Measurements from ENCODE around the gene NRXN2. TPM values are rescaled to one million over a fixed set of nuclear protein-coding genes. Genes with fewer than 3 reads are reported as not detected.

The NRXN2 gene
- total RNA-seq, 1 donor, result 0.73 TPM

DNA sequence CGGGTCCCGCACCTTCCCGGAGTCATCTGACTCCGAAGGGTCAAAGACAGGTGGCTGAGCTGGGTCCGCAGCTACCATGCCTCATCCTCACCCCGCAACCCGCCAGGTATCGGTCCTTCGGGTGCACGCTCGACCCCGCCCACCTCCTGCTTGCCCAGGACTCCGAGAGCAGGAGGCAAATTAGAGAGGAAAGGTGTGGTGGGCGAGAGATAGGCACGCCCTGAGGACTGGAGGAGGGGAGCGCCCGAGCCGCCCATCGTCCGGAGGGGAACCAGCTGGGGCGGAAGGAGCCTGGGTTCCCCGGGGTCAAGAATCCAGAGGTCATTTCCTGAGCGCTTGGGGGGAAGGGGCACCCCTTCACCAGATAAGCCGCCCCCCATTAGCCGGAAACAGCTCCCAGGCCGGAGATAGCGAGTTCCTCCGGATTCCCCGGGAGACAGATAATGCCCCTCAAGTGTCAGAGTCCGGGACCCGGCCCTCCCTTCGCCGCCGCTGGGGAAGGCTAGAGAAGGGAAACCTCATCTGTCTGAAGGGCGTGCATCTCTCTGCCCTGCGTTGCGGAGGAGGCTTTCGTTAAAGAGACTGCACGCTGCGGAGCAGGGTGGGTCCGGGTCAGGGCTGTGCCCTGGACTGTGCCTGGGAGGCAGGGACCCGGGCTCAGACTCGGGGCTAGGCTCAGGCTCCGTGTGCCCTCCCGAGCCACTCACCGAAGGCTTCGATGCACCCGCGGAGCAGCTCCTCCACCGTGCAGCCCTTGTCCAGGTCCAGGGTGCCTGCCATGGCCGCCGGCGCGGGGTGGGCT lies 19.3 kb upstream of the NRXN2 start:
- H3K4me1 ChIP-seq (ENCODE audit: insufficient read depth, low read length), result peaks cover 40% of the 10 kb centered on the region
- H3K4me3 ChIP-seq (ENCODE audit: low read length), result peak overlapping the region; percentile 91
- H3K27me3 ChIP-seq (ENCODE audit: insufficient read depth, low read length), result no peaks in the 10 kb centered on the region
- H3K9me3 ChIP-seq (ENCODE audit: low read depth, low read length), result no peaks in the 10 kb centered on the region

DNA sequence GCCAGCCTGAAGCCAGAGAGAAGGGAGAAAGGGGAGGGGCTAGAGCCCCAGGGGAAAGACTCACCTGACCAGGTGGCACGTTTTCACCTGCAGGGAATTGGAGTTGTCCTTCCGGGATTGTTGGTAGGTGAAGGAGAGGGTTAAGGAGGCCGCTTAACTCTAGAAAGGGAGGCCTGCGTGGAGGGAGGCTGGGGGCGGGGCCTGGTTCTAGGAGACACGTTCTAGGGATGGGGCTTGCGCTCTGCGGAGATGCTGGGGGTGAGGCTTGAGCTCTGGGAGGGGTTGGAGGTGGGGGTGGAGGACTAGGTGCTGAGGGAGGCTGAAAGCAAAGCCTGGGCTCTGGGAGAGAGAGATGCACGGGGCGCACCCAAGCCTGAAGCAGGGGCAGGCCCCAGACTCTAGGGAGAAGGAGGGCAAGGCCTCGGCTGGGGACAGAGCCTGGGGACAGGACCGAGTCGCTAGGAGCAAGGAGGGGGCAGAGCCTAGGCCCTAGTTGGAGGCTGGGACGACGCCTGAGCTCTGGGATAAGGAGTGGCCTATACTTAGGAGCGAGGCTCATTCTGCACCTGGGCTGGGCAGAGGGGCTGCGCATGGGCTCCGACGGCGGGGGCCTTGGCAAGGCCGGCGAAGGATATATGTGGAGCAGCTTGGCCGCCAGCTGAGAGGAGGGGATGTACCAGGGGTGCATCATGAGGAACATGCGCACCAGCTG lies 18.5 kb upstream of the NRXN2 start:
- Histone ChIP-seq H3K9me3 (ENCODE audit: low read depth, low read length) (no peaks in the 10 kb centered on the region), H3K4me1 (ENCODE audit: insufficient read depth, low read length) (peaks cover 41% of the 10 kb centered on the region), H3K4me3 (ENCODE audit: low read length) (peak overlapping the region; percentile 91), H3K27me3 (ENCODE audit: insufficient read depth, low read length) (no peaks in the 10 kb centered on the region)

DNA sequence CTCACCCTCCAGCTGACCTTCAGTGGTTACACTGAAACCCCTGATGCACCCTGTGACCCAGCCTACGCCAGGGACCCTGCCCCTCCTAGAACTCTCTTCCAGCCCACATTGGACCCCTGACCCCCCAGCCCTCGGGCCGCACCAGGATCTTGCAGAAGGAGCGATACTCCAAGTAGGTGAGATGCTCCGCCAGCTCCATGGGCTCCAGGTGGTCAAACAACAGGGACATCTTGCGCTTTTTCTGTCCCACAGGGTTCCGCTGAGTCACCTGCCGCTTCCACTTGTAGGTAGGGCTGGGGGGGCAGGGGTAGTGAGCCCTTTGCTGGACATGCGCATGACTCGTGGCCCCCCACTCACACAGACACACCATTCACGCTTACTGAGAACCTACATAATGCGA lies 16.9 kb upstream of the NRXN2 start:
- Histone ChIP-seq H3K27me3 (ENCODE audit: insufficient read depth, low read length) (no peaks in the 10 kb centered on the region), H3K4me3 (ENCODE audit: low read length) (no peak overlapping the region), H3K9me3 (ENCODE audit: low read depth, low read length) (no peaks in the 10 kb centered on the region), H3K4me1 (ENCODE audit: insufficient read depth, low read length) (peaks cover 30% of the 10 kb centered on the region)

DNA sequence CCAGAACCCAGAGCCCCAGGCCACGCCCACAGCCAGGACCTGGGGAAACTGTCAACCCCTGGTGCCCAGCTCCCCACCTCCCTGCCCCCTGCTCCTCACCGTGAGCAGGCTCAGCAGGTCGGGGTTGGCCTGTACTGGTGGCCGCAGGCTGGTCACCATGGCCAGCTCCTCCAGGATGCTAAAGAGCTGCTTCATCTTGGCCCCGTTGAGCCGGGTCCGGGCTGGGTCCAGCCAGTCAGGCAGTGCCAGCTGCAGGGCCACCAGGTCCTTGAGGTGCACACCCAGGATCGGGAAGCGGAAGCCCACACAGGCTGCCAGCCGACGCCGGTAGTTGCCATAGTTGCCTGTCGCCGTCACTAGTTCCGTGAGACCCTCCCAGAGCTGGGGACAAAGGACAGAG lies 13.7 kb upstream of the NRXN2 start:
- peaks cover 13% of the 10 kb centered on the region for H3K4me1 ChIP-seq (ENCODE audit: insufficient read depth, low read length)
- H3K9me3 ChIP-seq (ENCODE audit: low read depth, low read length), result no peaks in the 10 kb centered on the region
- no peaks in the 10 kb centered on the region for H3K27me3 ChIP-seq (ENCODE audit: insufficient read depth, low read length)
- no peak overlapping the region for H3K4me3 ChIP-seq (ENCODE audit: low read length)

DNA sequence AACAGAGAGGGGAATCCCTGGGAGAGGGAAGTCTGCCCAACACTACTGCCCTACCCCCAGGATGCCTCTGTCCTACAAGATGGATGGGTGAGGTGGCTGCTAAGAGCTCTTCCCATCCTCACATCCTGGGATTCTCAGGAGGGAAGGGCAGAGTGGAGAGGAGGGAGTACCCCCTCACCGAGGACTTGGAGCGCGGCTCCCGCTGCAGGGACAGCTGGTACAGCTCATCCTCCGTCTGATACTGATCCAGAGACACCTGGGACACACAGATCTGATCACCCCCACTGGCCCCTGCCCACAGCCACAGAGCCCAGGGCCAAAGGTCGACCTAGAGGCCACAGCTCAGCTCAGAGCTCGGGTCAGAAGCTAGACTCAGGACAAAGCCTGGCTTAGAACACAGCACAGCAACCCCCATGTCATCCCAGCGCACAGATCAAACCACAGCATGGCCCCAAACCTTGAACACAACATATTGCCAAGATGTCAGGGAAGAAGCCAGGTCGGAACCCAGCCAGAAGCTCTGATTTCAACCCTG lies 12.8 kb upstream of the NRXN2 start:
- H3K9me3 ChIP-seq (ENCODE audit: low read depth, low read length), result no peaks in the 10 kb centered on the region
- peaks cover 4% of the 10 kb centered on the region for H3K4me1 ChIP-seq (ENCODE audit: insufficient read depth, low read length)
- H3K4me3 ChIP-seq (ENCODE audit: low read length), result no peak overlapping the region
- no peaks in the 10 kb centered on the region for H3K27me3 ChIP-seq (ENCODE audit: insufficient read depth, low read length)

DNA sequence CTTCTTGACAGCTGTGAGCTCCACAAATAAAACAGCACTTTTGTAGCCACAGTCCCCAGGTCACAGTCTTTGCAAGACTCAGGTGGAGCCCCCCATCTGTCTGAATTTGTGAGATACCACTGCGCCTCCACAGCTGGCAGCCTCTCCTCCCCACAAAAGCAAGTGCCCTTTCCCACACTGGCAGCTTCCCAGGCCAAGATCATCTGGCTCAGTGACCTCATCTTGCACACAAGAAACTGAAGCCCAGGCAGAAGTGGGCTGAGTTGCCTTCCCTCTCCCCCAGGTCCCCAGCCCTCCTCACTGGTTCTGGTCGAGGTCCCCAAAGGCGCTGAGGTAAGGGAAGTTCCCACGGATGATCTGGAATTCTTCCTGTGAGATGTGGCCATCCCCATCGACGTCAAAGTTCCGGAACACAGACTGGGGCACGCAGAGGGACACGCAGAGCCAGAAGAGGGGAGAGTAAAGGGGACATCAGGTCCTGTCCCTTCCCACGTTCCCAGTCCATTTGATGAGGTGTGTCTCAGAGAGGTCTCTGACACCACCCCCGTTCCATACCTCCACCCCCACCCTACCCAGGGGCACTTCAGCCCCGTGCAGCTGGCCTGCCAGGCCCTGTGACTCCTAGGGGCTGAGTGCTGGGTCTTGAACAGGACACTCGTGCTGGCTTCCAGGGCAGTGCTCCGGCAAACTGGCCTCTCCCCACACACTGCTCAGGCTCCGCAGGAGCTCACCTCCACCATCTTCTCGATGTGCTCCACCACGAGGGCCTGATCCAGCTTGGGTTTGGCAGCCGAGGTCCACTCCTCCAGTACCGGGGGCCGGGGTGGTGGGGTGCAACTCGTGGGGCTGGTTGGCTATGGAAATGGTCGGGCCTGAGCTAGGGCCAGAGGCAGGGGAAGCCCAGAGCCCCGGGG lies 12.1 kb upstream of the NRXN2 start:
- Histone ChIP-seq H3K4me1 (ENCODE audit: insufficient read depth, low read length) (peaks cover 4% of the 10 kb centered on the region), H3K9me3 (ENCODE audit: low read depth, low read length) (no peaks in the 10 kb centered on the region), H3K27me3 (ENCODE audit: insufficient read depth, low read length) (no peaks in the 10 kb centered on the region), H3K4me3 (ENCODE audit: low read length) (no peak overlapping the region)

DNA sequence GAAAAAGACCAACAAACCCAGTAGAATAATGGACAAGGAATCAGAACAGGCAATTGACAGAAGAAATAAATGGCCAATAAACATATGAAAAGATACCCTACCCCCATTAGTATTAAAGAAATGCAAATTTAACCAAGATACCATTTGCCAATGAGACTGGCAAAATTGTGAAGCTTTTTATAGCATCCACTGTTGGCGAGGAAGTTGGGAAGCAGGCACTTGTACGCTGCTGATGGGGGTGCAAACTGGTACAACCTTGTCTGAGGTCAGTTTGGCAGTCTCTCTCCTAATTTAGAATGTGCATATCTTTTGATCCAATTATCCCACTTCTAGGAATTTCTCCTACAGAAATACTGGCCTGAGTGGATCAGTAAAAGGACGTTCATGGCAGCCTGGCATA lies 8.6 kb upstream of the NRXN2 start:
- Histone ChIP-seq H3K9me3 (ENCODE audit: low read depth, low read length) (no peaks in the 10 kb centered on the region), H3K4me3 (ENCODE audit: low read length) (no peak overlapping the region)

DNA sequence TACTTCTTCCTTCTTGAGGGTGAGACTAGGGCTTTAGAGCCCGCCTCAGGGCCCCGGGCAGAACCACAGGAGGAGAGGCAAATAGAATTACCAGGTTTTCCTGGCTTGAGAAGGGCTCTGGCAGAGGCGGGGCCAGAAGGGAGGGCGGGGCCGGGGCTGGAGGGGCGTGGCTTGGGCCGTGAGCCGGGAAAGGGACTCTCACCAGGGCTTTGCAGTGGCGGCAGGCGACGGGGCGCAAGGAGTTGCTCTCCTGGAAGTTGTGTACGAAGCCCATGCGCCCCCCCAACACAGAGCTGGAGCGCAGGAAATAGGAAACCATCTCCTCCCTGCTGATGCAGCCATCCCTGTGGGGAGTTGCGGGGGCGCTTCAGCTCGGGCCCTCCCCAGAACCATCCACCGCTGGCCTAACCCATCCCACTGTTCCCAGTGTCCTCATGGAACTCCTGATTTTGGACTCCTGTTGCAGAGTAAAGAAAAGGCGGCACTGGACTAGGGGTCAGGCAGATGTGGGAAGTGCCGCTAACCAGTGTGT lies 6.9 kb upstream of the NRXN2 start:
- Histone ChIP-seq H3K9me3 (ENCODE audit: low read depth, low read length) (no peaks in the 10 kb centered on the region), H3K4me1 (ENCODE audit: insufficient read depth, low read length) (no peaks in the 10 kb centered on the region), H3K27me3 (ENCODE audit: insufficient read depth, low read length) (no peaks in the 10 kb centered on the region), H3K4me3 (ENCODE audit: low read length) (no peak overlapping the region)

More for the DNA sequence above, 8.6 kb upstream of the NRXN2 start:
- H3K4me1 ChIP-seq (ENCODE audit: insufficient read depth, low read length), result no peaks in the 10 kb centered on the region
- H3K27me3 ChIP-seq (ENCODE audit: insufficient read depth, low read length), result no peaks in the 10 kb centered on the region

DNA sequence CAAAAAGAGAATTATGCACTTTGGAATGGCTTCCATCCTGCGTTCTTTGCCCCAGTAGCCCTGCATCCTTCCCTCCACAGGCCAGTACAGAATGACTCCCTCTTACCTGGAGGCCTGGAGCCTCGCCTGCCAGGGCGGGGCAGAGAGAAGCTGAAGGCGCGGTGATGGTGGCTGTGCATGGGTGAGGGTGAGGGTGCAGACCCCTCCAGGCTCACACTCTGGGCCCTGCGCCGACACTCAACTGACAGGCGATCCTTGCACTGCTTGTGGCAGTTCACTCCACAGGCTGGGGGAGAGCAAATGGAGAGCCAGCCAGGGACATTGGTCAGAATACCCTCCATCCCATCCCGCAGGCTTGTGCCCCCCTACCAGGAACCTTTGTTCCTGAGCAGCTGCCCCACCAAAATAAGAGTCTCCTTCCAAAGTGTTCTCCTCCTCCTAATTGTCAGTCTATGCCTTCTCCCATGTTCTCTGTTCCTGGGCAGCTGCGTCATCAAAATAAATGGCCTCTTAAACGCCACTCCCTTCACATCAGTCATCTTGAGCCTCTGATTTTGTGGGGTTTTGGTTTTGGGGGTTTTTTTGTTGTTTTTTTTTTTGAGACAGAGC lies 5.9 kb upstream of the NRXN2 start:
- H3K9me3 ChIP-seq (ENCODE audit: low read depth, low read length), result no peaks in the 10 kb centered on the region
- no peak overlapping the region for H3K4me3 ChIP-seq (ENCODE audit: low read length)
- H3K27me3 ChIP-seq (ENCODE audit: insufficient read depth, low read length), result no peaks in the 10 kb centered on the region
- H3K4me1 ChIP-seq (ENCODE audit: insufficient read depth, low read length), result peaks cover 6% of the 10 kb centered on the region

DNA sequence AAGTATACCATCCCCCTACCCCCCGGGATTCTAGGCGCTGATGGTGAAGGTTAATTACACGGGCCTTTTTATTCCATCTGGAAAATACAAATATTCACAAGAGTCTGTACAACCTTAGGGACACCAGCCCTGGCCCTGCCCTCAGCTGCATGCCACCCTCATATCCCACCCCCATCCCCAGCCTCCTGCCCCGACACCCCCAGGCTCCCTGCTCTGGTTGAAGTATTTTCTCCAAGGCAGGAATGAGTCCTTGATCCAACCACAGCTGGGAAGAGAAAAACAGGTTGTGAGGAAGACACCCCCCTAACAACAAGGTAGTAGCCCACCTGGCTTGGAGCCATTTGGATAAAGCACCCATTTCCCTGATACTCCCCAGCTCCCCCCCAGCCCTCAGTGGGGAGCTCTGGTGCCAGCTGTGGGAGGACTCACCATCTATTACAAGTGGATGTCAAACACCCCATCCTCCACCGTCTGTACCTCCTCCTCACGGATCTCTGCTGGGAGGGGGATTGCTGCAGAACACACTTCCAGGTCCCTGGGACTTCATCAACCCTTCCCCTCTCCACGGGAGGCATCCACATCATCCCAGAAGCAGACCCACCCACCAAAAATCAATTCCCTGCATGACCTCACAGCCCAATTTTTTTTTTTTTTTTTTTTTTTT lies 4.0 kb upstream of the NRXN2 start:
- Histone ChIP-seq H3K9me3 (ENCODE audit: low read depth, low read length) (no peaks in the 10 kb centered on the region), H3K4me3 (ENCODE audit: low read length) (no peak overlapping the region), H3K27me3 (ENCODE audit: insufficient read depth, low read length) (peaks cover 4% of the 10 kb centered on the region), H3K4me1 (ENCODE audit: insufficient read depth, low read length) (peaks cover 11% of the 10 kb centered on the region)

DNA sequence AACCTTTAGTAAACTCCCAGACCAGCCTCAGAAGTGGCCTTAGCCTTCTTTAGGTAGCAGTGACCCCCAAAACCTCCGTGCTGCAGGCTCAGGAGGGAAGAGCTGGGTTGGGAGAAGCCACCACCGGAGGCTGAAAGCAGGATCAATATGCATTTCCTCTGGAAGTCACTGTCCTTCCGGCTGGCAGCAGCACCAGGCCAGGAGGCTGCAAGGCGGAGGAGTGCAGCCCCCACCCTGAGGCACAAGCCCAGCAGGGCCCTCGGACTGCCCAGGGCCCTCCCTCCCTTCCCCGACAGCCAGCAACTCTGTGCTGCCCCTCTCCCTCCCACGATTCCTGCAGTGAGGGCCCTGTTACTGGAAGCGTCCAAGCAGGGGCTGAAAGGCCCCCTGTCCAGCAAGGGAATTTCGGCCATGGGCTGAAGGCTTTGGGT lies 3.2 kb upstream of the NRXN2 start:
- Histone ChIP-seq H3K27me3 (ENCODE audit: insufficient read depth, low read length) (peaks cover 7% of the 10 kb centered on the region), H3K4me3 (ENCODE audit: low read length) (no peak overlapping the region), H3K9me3 (ENCODE audit: low read depth, low read length) (no peaks in the 10 kb centered on the region), H3K4me1 (ENCODE audit: insufficient read depth, low read length) (peaks cover 11% of the 10 kb centered on the region)

DNA sequence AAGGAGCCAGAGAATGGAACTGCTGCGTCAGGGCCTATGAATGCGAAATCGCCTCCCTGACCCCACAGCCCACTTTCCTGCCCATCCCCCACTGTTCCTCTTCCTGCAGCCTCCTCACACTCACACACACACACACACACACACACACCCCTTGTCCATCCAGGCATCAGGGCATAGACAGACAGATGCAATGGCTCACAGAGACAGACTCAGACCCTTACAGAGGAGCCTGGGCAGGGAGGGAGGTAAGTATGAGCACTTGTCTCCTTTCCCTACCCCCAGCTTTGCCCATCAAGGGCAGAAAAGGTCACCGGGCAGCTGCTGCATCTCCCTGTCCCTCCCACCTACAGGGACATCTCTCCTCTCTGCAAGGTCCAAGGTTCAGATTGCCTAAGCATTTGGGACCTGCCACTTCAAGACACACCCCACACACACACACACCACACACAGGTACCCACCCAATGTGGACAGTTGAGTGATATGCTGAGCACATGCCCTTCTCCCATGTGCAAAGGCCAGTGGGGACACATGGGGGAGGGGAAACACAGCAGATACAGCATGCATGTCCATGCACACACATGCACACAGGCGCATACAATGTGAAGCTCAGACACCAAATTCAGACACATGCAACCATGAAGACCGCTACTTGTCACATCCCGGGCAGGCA lies 2.0 kb upstream of the NRXN2 start:
- no peaks in the 10 kb centered on the region for H3K9me3 ChIP-seq (ENCODE audit: low read depth, low read length)
- peaks cover 7% of the 10 kb centered on the region for H3K27me3 ChIP-seq (ENCODE audit: insufficient read depth, low read length)
- H3K4me1 ChIP-seq (ENCODE audit: insufficient read depth, low read length), result peaks cover 11% of the 10 kb centered on the region
- no peak overlapping the region for H3K4me3 ChIP-seq (ENCODE audit: low read length)

All from mononuclear cell (primary cell).